ENCODE data around the gene GABARAPL2. TPM values are rescaled to one million over a fixed set of nuclear protein-coding genes. Genes with fewer than 3 reads are reported as not detected.

Gene GABARAPL2
- total RNA-seq, 1 experiment from 2014 or later, result 76.9 TPM

GRCh38 chr16:75527825-75528299 lies 38.3 kb upstream of the GABARAPL2 start:
- Histone ChIP-seq H3K9me2 (ENCODE audit: insufficient read depth) (no peaks in the 10 kb centered on the region), H3K9me3 (ENCODE audit: control insufficient read depth in 1 of 2, insufficient read depth in 1 of 2, low read depth in 1 of 2, low read length in 2 of 2) (no peaks in the 10 kb centered on the region), H3K4me2 (ENCODE audit: low read length) (no peak overlapping the region), H2AFZ (ENCODE audit: low read depth, low read length, poor library complexity, severe bottlenecking) (no peak overlapping the region), H3K27ac (ENCODE audit: low read depth, low read length) (no peak overlapping the region), H3K9ac (ENCODE audit: low read length) (no peak overlapping the region), H3K27me3 (ENCODE audit: insufficient read depth, low read length) (no peaks in the 10 kb centered on the region), H3K4me3 (replicated peaks in 1 of 2; ENCODE audit: low read depth in 1 of 2, low read length in 2 of 2) (no peak overlapping the region), H3K4me1 (ENCODE audit: control insufficient read depth in 1 of 2, insufficient read depth in 2 of 2, low read length in 2 of 2) (no peaks in the 10 kb centered on the region), H4K20me1 (ENCODE audit: insufficient read depth) (no peaks in the 10 kb centered on the region), H3K79me2 (ENCODE audit: insufficient read depth, low read length) (no peaks in the 10 kb centered on the region), H3K36me3 (ENCODE audit: control insufficient read depth in 1 of 2, insufficient read depth in 2 of 2, low read length in 2 of 2) (no peaks in the 10 kb centered on the region)
- TF ChIP-seq ZNF274 (IDR thresholded peaks at IDR 0.05; ENCODE audit: low read depth, low read length), result no peak
- TF ChIP-seq POLR2A (IDR thresholded peaks at IDR 0.05; ENCODE audit: borderline replicate concordance, extremely low read depth, insufficient read depth, insufficient read length), result no peak
- no peak for TF ChIP-seq POLR2AphosphoS5 (IDR thresholded peaks at IDR 0.05; ENCODE audit: low read depth, low read length)
- no peak for TF ChIP-seq EZH2 (IDR thresholded peaks at IDR 0.05)
- TF ChIP-seq, protein P1, sequence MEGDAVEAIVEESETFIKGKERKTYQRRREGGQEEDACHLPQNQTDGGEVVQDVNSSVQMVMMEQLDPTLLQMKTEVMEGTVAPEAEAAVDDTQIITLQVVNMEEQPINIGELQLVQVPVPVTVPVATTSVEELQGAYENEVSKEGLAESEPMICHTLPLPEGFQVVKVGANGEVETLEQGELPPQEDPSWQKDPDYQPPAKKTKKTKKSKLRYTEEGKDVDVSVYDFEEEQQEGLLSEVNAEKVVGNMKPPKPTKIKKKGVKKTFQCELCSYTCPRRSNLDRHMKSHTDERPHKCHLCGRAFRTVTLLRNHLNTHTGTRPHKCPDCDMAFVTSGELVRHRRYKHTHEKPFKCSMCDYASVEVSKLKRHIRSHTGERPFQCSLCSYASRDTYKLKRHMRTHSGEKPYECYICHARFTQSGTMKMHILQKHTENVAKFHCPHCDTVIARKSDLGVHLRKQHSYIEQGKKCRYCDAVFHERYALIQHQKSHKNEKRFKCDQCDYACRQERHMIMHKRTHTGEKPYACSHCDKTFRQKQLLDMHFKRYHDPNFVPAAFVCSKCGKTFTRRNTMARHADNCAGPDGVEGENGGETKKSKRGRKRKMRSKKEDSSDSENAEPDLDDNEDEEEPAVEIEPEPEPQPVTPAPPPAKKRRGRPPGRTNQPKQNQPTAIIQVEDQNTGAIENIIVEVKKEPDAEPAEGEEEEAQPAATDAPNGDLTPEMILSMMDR (IDR thresholded peaks at IDR 0.05 in 2 of 3, conservative IDR thresholded peaks at IDR 0.05 in 1 of 3; ENCODE audit: borderline replicate concordance in 1 of 3, insufficient read depth in 1 of 3, low read depth in 2 of 3, low read length in 2 of 3), result no peak
- TF ChIP-seq CEBPB (IDR thresholded peaks at IDR 0.05; ENCODE audit: low read depth), result no peak
- TF ChIP-seq FOSL1 (IDR thresholded peaks at IDR 0.05; ENCODE audit: low read depth), result no peak
- TF ChIP-seq SP1 (IDR thresholded peaks at IDR 0.05; ENCODE audit: low read depth), result no peak
- no peak for TF ChIP-seq ZBTB33 (IDR thresholded peaks at IDR 0.05; ENCODE audit: extremely low read depth, insufficient replicate concordance, low read length)
- TF ChIP-seq EGR1 (IDR thresholded peaks at IDR 0.05; ENCODE audit: low read depth), result no peak
- TF ChIP-seq ELF1 (IDR thresholded peaks at IDR 0.05; ENCODE audit: borderline replicate concordance, low read depth), result no peak
- TF ChIP-seq, protein P2, sequence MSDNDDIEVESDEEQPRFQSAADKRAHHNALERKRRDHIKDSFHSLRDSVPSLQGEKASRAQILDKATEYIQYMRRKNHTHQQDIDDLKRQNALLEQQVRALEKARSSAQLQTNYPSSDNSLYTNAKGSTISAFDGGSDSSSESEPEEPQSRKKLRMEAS (IDR thresholded peaks at IDR 0.05), result no peak
- TF ChIP-seq JUND (IDR thresholded peaks at IDR 0.05), result no peak
- TF ChIP-seq TCF7L2 (IDR thresholded peaks at IDR 0.05; ENCODE audit: borderline replicate concordance, extremely low read depth, insufficient read depth, insufficient read length), result no peak
- no peak for TF ChIP-seq ZFX (IDR thresholded peaks at IDR 0.05)
- TF ChIP-seq SIN3A (IDR thresholded peaks at IDR 0.05; ENCODE audit: low read depth), result no peak
- BruUV-seq (replicated peaks), result no TSS peak
- CTCF ChIA-PET, result no interaction called here
- intact Hi-C loops (cut with micrococcal nuclease), result no loop called here
- DNase-seq (ENCODE audit: low read depth, low spot score) (no peak), ATAC-seq (no peak)
- RAD21 ChIA-PET (ENCODE audit: low non-redundant PET in 1 of 2, low total read pairs in 2 of 2, uncharacterized antibody in 2 of 2, unreplicated experiment in 2 of 2), result no interaction called here
- POLR2A ChIA-PET, result interaction anchor here (0.8 kb wide), 1 partner anchor 10 kb away, joined by 3 read pairs; no protein-coding TSS in a partner anchor

Measured in HCT116 (cell line).